NCI-H774 (cell line): Measurements from ENCODE around the gene ITGA5.

ENCODE experiments used
- DNase-seq: peaks from one replicate; lab custom pipeline; 2025; lab: John Stamatoyannopoulos, UW

Gene ITGA5

DNA sequence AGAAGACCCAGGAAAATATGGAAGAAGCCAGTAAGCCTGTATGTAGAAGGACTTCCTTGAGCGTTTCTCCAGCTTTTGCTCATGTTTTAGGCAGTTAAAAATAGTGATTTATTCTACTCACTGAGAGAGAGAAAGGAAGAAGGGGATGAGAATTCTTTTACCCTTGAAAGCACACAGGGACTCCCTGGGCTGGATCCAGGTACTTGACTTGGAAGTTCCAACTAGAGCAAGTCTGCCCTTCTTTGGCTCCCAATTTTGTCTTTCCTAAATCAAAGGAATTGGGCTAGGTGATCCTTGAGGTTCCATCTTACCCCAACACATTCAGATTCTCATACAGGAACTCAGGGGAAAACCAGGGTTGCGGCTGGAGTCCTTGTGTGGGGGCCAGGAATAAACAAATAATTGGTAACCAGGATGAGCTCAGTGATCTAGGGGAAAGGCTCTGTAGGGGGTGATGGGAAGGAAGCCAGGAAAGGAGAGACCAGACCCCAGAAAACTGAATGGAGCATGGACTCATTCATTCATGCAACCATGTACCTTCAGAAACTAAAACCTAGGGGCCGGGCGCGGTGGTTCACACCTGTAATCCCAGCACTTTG, 11.5 kb upstream of the ITGA5 start:
- DNase-seq = no peak

DNA sequence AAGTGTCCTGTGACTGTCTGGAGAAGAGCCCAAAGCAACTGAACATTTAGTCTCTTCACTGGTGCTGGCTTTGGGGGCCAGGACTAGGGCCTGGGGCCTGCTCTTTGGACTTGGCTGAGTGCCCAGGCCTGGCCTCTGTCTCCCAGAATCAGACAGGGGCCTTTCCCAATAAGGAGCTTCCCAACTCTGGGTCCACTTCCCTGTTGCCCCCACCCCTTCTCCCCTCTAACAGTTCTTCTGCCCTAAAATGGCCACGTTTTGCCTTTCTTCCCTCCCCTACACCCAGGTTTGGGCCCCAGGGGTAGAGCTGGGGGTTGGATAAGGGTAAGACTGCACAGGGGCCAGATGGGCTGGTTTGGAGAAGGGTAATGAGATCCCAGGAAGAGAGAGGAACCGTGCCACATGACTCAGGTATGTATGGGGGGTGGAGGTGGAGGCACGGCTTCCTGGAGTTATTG, 10.0 kb upstream of the ITGA5 start:
- DNase-seq = no peak

DNA sequence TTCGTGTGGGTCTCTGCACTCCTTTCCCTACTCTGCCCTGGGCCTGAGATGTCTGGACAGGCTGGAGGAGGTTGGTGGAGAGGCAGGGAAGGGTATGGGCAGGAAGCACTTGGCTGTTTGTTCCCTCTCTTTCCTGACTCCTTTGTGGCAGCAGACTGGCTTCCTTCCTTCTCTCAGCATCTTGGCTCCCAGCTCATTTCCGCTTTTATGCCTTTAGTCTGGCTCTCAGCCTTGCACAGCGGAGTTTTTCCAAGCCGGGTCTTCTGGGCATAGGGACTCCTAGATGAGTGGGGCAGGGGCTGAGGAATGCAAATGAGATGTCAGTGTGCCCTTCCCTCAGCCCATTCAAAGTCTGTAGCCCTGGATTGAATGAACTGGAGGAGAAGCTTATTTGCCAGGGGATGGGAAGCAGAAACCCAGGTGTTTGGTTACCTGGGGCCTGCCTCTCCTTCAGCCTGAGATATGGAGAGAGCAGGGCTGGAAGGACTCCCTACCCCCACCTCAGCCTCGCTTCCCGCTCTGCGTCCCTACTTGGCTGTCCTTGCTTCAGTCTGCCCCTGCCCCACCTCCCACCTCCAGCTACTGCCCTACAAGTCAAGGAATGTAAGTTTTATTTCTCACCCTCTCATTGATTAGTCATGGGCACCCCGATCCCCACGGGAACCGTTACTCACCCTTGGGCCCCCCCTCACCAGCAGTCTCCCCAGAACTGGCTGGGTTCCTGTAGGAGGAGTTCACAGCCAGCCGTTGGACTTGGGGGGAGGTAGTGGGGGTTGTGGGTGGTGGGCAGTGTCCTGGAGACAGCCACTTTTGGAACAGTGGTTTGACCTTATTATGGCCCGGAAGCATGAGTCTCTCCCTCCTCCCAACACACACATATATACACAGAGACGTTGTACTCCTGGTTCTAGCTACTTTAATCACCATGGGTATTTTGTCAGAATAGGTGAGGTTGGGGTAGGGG, 9.3 kb upstream of the ITGA5 start:
- no peak for DNase-seq

DNA sequence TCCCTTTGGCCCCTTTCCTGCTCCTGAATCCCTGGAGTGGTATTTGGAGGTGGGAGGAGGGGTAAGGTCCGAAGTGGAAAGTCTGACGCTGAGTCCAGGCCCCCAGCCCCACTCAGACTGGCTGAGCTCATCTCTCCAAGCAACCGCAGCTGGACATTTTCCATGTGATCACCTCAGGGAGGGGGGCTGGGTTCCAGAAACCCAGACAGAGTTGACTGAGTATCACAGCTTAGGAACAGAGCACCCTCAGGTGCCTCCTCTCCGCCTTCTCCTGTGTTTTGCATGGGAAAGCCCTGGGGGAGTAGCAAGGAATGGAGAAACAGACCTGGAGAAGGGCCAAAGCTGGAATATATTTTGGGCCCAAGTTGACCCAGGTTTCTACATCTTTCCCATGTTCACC, 8.0 kb upstream of the ITGA5 start:
- no peak for DNase-seq

DNA sequence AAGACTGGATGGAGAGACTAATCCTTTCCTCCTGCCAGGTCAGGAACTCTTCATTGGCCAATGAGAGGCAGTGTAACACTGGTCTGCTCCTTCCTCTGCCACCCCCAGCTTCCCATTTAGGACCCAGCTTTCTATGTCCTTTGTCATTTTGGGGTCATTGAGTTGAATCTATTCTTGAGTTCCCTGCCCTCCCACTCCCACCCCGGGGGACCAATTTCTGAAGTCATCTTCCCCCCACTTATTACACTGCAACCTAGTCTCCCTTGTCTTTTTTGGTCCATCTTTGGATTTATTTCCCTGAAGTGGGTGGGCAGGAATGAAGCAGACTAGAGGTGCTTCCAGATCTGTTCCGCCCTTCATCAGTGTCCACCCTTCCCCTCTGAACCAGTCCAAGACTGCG, 7.6 kb upstream of the ITGA5 start:
- no peak for DNase-seq

DNA sequence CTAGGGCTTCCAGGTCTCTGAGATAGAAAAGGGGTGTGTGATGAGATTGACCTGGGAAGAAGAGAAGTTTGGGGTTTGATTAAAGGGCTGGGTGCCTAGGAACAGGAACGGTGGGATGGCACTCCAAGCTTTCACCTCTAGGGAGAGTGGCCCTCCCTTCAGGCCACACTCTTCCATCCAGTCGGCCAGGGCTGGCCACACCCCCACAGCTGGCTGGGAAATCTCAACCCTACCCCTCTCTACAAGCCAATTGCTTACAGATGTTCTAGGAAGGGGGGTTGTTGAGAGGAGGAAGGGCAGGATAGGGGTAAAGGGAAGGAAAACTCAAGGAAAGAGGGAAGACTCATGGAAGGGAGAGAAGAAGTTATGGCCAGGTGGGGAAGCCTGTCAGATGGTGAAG, 6.6 kb upstream of the ITGA5 start:
- DNase-seq = no peak

DNA sequence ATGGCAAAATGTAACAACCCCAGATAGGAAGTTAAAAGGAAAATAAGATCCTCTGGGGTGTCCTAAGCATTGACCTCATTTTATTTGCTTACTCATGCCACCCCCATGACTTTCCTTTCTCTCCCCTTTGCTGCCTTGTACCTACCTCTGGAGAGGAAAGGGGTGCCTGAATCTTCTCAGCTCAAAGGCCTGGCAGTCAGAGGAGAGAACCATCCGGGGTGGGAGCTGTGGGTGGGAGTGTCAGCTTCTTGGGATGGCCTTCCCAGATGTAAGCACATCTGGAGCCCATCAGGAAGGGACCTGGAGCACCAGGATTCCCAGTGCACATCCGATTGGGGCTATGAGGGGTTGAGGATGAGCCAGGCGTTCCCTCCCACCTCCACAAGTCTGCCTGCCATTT, 5.2 kb upstream of the ITGA5 start:
- DNase-seq = no peak

DNA sequence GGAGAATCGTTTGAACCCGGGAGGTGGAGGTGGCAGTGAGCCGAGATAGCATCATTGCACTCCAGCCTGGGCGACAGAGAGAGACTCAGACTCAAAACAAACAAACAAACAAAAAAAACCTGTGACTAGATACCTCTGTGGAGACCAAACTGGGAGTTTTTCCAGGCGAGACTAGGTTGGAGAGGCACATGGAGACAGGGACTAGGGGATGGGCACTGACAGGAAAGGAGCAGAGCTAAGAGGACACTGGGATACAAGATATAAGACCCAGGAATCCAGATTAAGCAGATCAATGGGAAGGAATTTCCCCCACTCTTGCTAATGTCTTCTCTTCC, 4.7 kb upstream of the ITGA5 start:
- DNase-seq = no peak

DNA sequence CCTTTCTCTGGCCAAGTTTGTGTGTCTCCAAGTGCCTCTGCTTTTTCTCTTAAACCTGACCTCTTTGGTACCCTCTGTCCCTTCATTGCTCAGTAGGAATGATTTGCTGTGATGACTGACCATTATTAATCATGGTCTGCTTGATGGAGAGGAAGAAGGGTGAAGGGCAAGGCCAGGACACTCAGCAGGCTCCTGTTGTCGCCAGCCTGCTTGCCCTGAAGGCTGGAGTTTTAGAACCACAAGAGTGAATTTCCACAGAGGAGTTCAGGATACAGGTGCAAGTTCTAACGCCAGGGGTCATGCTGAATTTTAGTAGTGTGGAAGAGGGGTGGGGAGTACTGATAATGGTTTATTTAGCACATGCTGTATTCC, 2.8 kb upstream of the ITGA5 start:
- DNase-seq = no peak

DNA sequence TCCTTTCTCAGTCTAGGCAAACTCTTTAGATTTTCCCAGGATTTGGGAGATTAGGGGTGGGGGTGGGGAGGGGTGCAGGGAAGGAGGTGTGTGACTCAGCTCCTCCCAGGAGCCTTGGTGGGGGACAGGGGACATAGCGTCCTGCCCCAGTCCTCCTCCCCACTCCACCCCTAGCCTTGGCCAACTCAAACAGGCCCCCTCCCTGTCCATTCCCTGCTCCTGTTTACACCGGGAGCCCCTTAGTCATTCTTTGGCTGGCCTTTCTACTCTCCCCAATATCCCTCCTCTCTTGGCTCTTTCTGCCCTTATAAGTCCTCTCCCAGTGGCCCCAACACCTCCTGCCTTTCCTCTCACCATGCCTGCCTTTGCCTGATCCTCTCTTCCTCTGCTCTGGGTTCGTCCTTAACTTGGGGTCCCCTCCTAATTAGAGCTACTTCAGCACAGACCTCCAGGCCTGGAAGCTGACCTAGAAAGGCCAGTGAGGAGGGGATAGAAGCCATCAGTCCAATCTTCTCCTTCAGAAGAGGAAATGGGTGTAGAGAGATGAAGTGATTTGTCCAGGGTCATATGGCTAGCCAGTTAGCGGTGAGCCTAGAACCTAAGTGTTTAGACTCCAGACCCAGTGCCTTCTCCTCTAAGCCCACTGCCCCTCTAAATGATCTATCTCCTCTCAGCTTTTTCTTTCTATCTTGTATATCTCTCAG, 2.3 kb upstream of the ITGA5 start:
- DNase-seq = no peak

DNA sequence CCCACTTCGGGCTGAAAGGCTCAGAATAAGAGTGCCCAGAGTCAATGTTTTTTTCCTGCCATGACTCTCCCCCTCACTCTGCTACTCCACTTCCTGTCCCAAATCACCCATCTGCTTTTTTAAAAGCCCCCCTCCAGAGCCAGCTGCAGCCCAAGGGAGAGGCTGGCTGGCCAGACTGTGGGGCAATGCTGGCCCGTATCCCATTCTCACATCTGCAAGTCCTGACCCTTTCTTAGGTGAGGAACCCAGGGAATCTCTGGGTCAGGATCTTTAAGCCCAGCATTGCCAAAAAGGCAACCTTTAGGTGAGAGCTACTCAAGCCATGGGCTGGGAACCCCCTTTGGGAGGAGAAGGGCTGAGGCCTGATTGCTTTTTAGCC, 1.7 kb upstream of the ITGA5 start:
- no peak for DNase-seq

DNA sequence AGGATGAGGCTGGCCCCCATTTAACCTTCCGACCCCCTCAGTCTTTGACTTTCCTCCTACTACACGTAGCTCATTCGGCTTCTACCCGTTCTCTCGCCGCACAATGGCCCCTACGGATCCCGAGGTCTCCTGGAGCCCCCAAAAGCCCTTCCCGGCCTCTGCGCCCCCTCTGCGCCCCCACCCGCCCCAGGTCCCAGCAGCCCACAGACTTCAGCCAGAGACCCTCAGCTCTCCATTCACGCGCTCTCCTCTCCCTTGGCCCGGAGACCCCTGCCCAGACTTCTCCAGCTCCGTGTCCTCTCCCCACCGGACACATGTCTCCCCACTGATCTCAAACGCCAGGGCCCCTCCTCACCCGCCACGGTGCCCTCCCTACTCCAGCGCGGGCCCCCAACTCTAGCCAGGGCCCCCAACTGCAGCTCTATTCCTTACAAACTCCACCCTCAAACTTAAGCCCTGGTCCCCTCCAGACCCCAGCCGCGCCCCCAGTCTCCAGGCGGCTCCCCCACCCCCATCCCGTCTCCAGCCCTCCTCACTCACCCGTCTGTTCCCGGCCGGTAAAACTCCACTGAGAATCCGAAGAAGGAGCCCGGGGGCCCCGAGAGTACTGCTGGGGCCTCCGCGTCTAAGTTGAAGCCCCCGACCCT, 502 bp downstream of the ITGA5 start:
- no peak for DNase-seq

DNA sequence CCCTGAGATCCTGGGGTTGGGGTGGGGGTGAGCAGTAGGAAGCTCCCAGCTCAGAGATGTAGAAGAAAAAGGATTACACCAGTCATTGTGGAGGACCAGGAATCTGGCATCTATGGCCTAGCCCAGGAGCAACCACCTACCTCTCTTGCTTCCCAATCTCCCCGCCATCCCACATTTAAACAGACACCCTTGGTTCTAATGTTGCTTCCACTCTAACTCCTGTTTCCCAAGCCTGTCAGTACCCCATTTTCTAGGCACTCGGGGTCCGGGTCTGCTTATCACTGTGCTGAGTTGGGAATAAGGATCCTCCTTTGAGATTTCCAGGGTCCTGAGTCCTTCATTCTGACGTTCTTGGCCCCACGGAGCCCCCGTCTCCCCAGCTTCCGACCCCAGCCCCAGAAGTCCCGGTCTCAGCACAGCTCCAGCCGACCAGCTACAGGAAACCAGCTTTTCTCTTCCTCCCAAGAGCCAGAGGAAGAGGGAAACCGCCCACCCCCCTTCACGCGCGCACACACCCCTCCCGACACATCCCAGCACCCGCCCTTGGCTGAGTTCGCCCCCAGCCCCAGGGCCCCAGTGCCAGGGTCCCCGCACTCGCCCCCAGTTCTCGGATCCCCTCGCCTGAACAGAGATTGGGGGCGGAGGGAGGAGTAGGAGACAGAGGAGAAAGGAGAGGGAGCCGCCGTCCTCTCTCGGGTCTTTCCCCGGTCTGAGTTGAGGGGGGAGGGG, 1.2 kb downstream of the ITGA5 start:
- DNase-seq = no peak

DNA sequence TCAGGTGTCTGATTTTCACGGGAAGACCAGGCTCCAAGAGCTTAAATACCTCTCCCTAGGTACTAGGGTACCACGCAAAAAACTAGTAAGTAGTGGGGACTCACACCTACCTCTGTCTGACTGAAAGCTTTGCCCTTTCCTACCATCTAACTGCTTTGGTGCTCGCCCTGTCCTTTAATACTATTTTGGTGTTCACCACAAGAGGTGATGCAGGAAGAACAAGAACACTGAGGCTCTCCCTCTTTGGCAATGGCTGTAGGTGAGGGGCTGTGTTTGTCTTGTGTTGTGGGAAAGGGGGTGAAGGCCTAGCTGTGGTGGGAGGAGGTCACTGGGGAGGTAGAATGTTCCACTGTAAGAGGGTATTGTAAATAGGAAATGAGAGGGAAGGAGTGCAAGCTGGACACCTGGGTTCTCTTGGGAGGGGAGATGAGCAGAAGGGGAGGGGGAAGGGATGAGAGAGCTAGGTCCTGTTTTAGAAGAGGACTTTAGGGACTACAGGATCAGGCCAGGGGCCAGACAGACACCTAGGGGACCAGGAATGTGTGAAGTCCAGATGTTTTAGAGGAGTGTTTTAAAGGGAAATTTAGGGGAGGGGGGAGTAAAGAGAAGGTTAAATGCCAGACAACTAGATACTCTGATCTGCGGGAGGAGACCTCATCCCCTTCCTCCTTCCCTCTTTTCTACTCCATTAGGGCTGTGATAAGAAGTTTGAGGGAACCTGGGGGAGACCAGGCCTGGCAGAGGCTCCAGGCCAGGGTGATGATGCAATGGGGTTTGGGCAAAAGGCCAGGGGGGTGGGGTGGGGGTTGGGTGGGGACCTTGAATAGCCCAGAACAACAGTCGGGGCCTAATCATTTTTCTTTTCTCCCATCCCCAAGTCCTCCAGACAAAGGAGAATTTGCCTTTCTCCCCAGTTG, 2.1 kb downstream of the ITGA5 start:
- DNase-seq = no peak

DNA sequence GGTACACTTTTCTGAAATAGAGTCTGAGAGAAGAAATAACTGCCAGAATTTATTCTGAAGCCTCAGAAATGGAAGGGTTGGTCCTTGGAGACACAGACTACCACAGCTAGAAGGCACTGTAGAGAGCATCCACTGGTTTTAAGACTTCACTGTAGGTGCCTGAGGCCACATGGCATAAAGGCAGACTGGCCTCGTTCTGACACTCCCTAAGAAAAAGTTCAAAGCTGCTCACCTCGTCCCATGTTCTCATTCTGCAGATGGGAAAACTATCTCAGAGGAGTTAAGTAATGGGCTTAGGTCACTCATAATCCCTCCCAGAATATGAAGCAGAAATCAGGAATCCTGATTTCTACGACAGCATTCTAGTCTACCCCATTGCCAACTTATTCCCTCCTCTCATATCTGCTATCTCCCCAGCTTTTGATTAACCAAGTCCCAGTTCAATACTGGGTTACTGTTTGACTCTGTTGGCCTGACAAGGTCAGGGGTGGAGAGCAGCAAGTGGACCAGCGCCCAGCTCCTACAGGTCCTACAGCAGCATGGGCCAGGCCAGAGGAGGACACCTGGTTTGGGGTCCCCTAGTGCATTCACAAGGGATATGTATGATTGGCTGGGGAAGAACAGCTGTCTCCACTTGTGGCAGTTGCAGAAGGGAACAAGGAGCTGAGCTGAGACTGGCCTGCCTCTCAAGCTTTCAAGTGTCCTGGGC, 3.7 kb downstream of the ITGA5 start:
- DNase-seq = no peak

DNA sequence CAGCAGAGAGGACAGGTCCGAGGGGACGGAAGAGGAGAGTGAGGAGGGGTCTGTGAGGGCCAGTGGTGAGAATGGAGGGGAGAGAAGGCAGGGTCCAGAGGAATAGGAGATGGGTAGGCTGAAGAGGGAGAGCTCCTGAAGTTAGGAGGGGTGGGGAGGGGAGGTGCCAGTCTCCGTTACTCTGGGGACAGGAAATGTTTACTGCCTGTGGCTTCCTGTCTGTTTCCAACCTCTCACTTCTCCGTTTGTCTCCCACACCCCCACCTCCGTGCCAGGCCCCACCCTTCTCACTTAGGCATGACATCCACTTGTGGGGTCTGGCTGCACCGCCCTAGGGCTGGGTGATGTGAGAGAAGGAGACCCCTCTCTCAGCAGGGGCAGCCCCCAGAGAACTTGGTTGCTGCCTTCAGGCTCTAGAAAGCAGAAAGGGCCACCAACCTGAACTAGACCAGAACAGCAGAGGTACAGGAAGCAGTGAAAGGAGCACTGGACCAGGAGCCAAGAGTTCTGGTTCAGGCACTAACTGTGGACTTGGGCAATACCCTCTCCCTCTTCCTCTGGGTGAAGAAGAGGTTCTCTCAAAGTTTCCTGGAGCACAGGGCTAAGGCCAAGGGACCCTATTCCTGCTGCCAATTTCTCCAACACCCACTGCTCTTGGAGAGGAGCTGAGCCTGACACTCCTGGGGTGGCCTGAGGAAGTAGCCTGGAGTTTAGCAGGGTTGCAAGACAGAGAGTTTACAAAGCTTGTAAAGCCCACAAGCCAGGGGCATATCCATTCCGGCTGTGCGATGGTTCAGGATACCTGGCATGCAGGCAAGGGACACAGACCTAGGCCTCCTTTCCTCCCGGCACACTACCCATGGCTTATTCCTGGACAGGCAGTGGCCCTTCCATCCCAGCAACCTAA, 5.5 kb downstream of the ITGA5 start:
- DNase-seq = no peak

DNA sequence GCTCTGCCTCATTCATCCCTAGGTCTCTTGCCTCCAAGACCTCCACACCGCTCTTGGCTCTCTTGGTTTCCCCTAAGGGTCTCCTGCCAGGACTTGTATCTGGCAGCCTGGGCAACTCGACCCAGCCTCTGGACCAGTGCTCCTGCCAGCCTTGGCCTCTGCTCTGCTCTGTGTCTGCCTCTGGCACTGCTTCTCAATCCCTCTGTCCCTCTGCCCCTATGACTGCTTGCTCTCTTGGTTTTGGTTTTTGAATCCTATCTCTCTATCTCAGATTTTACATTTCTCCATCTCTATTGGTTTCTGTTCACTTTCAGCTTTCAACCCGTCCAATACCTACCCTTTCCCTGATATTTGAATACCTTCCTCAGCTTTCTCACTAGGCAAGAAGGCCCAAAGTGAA, 6.3 kb downstream of the ITGA5 start:
- DNase-seq = no peak

DNA sequence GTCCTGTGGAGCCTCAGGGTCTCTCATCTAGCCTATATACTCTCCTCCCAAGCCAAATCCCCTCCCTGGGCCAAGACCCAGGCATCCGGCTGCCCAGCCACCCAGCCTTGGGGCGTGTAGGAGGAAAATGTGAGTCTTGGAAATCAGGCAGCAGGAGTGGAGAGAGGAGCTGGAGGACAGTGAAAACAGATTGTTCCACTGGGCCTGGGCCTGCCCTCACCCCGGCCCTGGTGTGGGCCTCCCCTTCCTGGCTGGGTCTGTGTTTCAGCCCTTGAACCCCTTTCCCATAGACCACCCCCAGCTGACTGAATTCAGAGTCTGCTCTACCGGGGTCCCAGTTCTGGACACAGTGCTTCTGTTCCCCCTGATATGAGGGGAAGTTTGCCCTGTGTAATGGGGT, 6.7 kb downstream of the ITGA5 start:
- no peak for DNase-seq
